Measurements from ENCODE around the gene NFXL1. TPM values are rescaled to one million over a fixed set of nuclear protein-coding genes. Genes with fewer than 3 reads are reported as not detected.

Gene NFXL1
- total and polyA plus RNA-seq, 3 experiments from 2014 or later, result 9.7 to 11.5 (median 10.0) TPM

GRCh38 chr4:47804598-47804997 is 109.8 kb downstream of the NFXL1 start:
- no peak for DNase-seq
- Mint-ChIP-seq H3K27me3 (peaks cover 5 to 11% of the 10 kb centered on the region in 2 donors), H3K36me3 (no peaks in the 10 kb centered on the region), H3K9me3 (no peaks in the 10 kb centered on the region), H3K4me1 (no peaks in the 10 kb centered on the region), H3K27ac (no peak overlapping the region), H3K4me3 (no peak overlapping the region)
- ChIA-PET POLR2A (no interaction called here), CTCF (no interaction called here)
- Histone ChIP-seq H3K9me3 (ENCODE audit: low read length) (no peaks in the 10 kb centered on the region), H3K4me1 (ENCODE audit: insufficient read depth, low read length) (no peaks in the 10 kb centered on the region), H3K27ac (ENCODE audit: low read depth, low read length) (no peak overlapping the region), H3K4me3 (ENCODE audit: low read length) (no peak overlapping the region), H3K27me3 (ENCODE audit: insufficient read depth, low read length, poor library complexity, severe bottlenecking) (no peaks in the 10 kb centered on the region), H3K36me3 (ENCODE audit: insufficient read depth, low read length) (no peaks in the 10 kb centered on the region)

GRCh38 chr4:47801481-47802002 is 112.8 kb downstream of the NFXL1 start:
- CTCF ChIA-PET, result no interaction called here
- H3K27me3 Mint-ChIP-seq, result peaks cover 0 to 11% of the 10 kb centered on the region in 2 donors
- Histone ChIP-seq H3K27ac (ENCODE audit: low read depth, low read length) (no peak overlapping the region), H3K4me3 (ENCODE audit: low read length) (no peak overlapping the region), H3K9me3 (ENCODE audit: low read length) (no peaks in the 10 kb centered on the region), H3K36me3 (ENCODE audit: insufficient read depth, low read length) (no peaks in the 10 kb centered on the region), H3K27me3 (ENCODE audit: insufficient read depth, low read length, poor library complexity, severe bottlenecking) (no peaks in the 10 kb centered on the region), H3K4me1 (ENCODE audit: insufficient read depth, low read length) (no peaks in the 10 kb centered on the region)
- H3K9me3 Mint-ChIP-seq, result no peaks in the 10 kb centered on the region
- H3K27ac Mint-ChIP-seq, result no peak overlapping the region
- DNase-seq, result no peak
- no peaks in the 10 kb centered on the region for H3K36me3 Mint-ChIP-seq
- POLR2A ChIA-PET, result no interaction called here
- H3K4me1 Mint-ChIP-seq, result no peaks in the 10 kb centered on the region
- no peak overlapping the region for H3K4me3 Mint-ChIP-seq

GRCh38 chr4:47798165-47798564 is 116.2 kb downstream of the NFXL1 start:
- POLR2A ChIA-PET, result no interaction called here
- H3K4me3 Mint-ChIP-seq, result no peak overlapping the region

More at GRCh38 chr4:47798165-47798564, 116.2 kb downstream of the NFXL1 start:
- H3K27ac Mint-ChIP-seq, result no peak overlapping the region
- Histone ChIP-seq H3K9me3 (ENCODE audit: low read length) (no peaks in the 10 kb centered on the region), H3K4me3 (ENCODE audit: low read length) (no peak overlapping the region), H3K27me3 (ENCODE audit: insufficient read depth, low read length, poor library complexity, severe bottlenecking) (no peaks in the 10 kb centered on the region), H3K4me1 (ENCODE audit: insufficient read depth, low read length) (no peaks in the 10 kb centered on the region), H3K36me3 (ENCODE audit: insufficient read depth, low read length) (no peaks in the 10 kb centered on the region), H3K27ac (ENCODE audit: low read depth, low read length) (no peak overlapping the region)
- no peaks in the 10 kb centered on the region for H3K36me3 Mint-ChIP-seq
- peaks cover 3 to 6% of the 10 kb centered on the region in 2 donors for H3K27me3 Mint-ChIP-seq
- H3K9me3 Mint-ChIP-seq, result no peaks in the 10 kb centered on the region
- DNase-seq, result no peak
- H3K4me1 Mint-ChIP-seq, result no peaks in the 10 kb centered on the region
- CTCF ChIA-PET, result no interaction called here

Other genes with a start within 250 kb of the NFXL1 start
- under 1 TPM; 0.04 to 0.11 TPM for gene CORIN, start 76.5 kb downstream of the NFXL1 start, total RNA-seq
- 0.06 TPM for gene CORIN, start 76.5 kb downstream of the NFXL1 start, polyA plus RNA-seq
- gene CNGA1, start 102.1 kb upstream of the NFXL1 start, total RNA-seq, result not detected
- gene CNGA1, start 102.1 kb upstream of the NFXL1 start, polyA plus RNA-seq, result not detected
- 1 to 10 TPM in 1 of 2 experiments, under 1 TPM in 1; 0.55 to 1.1 TPM for gene NIPAL1, start 102.2 kb upstream of the NFXL1 start, total RNA-seq
- gene NIPAL1, start 102.2 kb upstream of the NFXL1 start, polyA plus RNA-seq, result 0.61 TPM
- gene TXK, start 219.7 kb upstream of the NFXL1 start, total RNA-seq, result 1 to 10 TPM; 6.0 to 6.4 TPM
- 70.0 TPM for gene TXK, start 219.7 kb upstream of the NFXL1 start, polyA plus RNA-seq